Endothelial cell of umbilical vein (primary cell): Measurements from ENCODE around the gene MOXD1. TPM values are rescaled to one million over a fixed set of nuclear protein-coding genes. Genes with fewer than 3 reads are reported as not detected.

ENCODE experiments used
- BruUV-seq: library from RNA; stranded (reverse); fragments of 400-500 nt; replicated peaks from 2 replicates; lab custom pipeline; 2021; lab: Mats Ljungman, UMichigan
- CTCF ChIA-PET: fragments of 300-600, 350-600 bp; sonication (Branson Sonifier 250); formaldehyde crosslinking; loops from one replicate; lab custom pipeline; 2021; ENCODE audit warnings: antibody characterized with exemption, inconsistent platforms; lab: Charles Lee
- POLR2A ChIA-PET: fragments of 300-600, 350-600 bp; sonication (Branson Sonifier 250); formaldehyde crosslinking; loops from one replicate; lab custom pipeline; 2021; ENCODE audit warnings: antibody characterized with exemption, inconsistent platforms; lab: Charles Lee
- DNase-seq: peaks from one replicate; pipeline ENCODE4 v3.0.0-alpha.2; 2011; ENCODE audit warnings: low read depth, low spot score
- FAIRE-seq: peaks from 2 replicates; lab custom pipeline; 2011; peaks lifted over from hg19 to GRCh38; lab: Jason Lieb, UNC
- H2AFZ ChIP-seq: 2 replicates; pipeline ENCODE4 v1.6.0; 2012; ENCODE audit warnings: low read depth, low read length, control low read depth, inconsistent platforms
- H3K27ac ChIP-seq: 2 replicates; pipeline ENCODE4 v1.5.1; 2011; ENCODE audit warnings: low read depth, mild to moderate bottlenecking, control low read depth, low read length, moderate library complexity; ENCODE audit not compliant: insufficient read depth
- H3K27me3 ChIP-seq, 2 experiments: 2 replicates each; pipeline versions ENCODE4 v1.6.0 to v1.6.1; 2011; ENCODE audit warnings: low read length in 2 of 2, mixed read lengths in 1 of 2; ENCODE audit not compliant: control insufficient read depth in 2 of 2, insufficient read depth in 2 of 2
- H3K36me3 ChIP-seq, 2 experiments: 2 replicates in 1 of 2; 3 replicates in 1 of 2; pipeline ENCODE4 v1.5.1; 2011; ENCODE audit warnings: low read length in 2 of 2, mild to moderate bottlenecking in 1 of 2, moderate library complexity in 1 of 2; ENCODE audit not compliant: control insufficient read depth in 2 of 2, insufficient read depth in 2 of 2; ENCODE audit errors: extremely low read depth in 1 of 2
- H3K4me1 ChIP-seq: 3 replicates; pipeline ENCODE4 v1.5.1; 2011; ENCODE audit warnings: mild to moderate bottlenecking, low read length; ENCODE audit not compliant: control insufficient read depth, insufficient read depth; ENCODE audit errors: extremely low read depth
- H3K4me2 ChIP-seq: 2 replicates; pipeline ENCODE4 v1.6.1; 2011; ENCODE audit warnings: low read length, control low read depth, mixed read lengths; ENCODE audit not compliant: insufficient read depth
- H3K4me3 ChIP-seq, 3 experiments: fragments of 200-600 bp in 1 of 3; sonication (generic), shearing (Covaris generic) in 1 of 3; replicated peaks in 1 of 3; 2 replicates each; pipeline ENCODE4 v1.5.1; 2011 to 2016; ENCODE audit warnings: control low read depth in 3 of 3, low read length in 3 of 3, mild to moderate bottlenecking in 2 of 3, inconsistent platforms in 1 of 3, low read depth in 1 of 3, moderate library complexity in 1 of 3; ENCODE audit not compliant: insufficient read depth in 1 of 3
- H3K79me2 ChIP-seq: 2 replicates; pipeline ENCODE4 v1.6.0; 2012; ENCODE audit warnings: low read length, inconsistent platforms; ENCODE audit not compliant: control insufficient read depth, insufficient read depth
- H3K9ac ChIP-seq: replicated peaks from 2 replicates; pipeline ENCODE3; 2011; ENCODE audit warnings: low read length, control low read depth; ENCODE audit not compliant: insufficient read depth; ENCODE audit errors: extremely low read depth
- H3K9me1 ChIP-seq: replicated peaks from 3 replicates; pipeline ENCODE4 v1.6.0; 2011; ENCODE audit warnings: mild to moderate bottlenecking, low read length; ENCODE audit not compliant: control insufficient read depth, insufficient read depth; ENCODE audit errors: extremely low read depth
- H3K9me3 ChIP-seq: replicated peaks from 2 replicates; pipeline ENCODE4 v1.5.1; 2012; ENCODE audit warnings: low read length, inconsistent platforms; ENCODE audit not compliant: control insufficient read depth, insufficient read depth
- H4K20me1 ChIP-seq: replicated peaks from 2 replicates; pipeline ENCODE3; 2011; ENCODE audit warnings: mild to moderate bottlenecking, low read length; ENCODE audit not compliant: control insufficient read depth, insufficient read depth; ENCODE audit errors: extremely low read depth
- CTCF ChIP-seq, 2 donors: IDR thresholded peaks; 1 replicate in 1 of 2; 2 replicates in 1 of 2; pipeline ENCODE4 v1.5.1; 2011; ENCODE audit warnings: low read length in 2 of 2, mild to moderate bottlenecking in 2 of 2, moderate library complexity in 2 of 2, control low read depth in 1 of 2, inconsistent platforms in 1 of 2, low read depth in 1 of 2; ENCODE audit not compliant: insufficient read depth in 1 of 2; ENCODE audit errors: extremely low read depth in 1 of 2
- EZH2 ChIP-seq: IDR thresholded peaks from 2 replicates; pipeline ENCODE4 v1.6.1; 2012; ENCODE audit warnings: borderline replicate concordance, low read depth, mild to moderate bottlenecking, moderate library complexity, low read length, inconsistent platforms; ENCODE audit not compliant: severe bottlenecking
- GATA2 ChIP-seq: IDR thresholded peaks from 2 replicates; pipeline ENCODE4 v1.7.0; 2011; ENCODE audit warnings: low read depth, mild to moderate bottlenecking, moderate library complexity, mixed read lengths, low read length; ENCODE audit not compliant: insufficient read length, insufficient read depth
- JUN ChIP-seq: IDR thresholded peaks from 2 replicates; pipeline ENCODE4 v1.6.1; 2011; ENCODE audit warnings: borderline replicate concordance, low read depth; ENCODE audit not compliant: insufficient read length, insufficient read depth
- MAX ChIP-seq: IDR thresholded peaks from 2 replicates; pipeline ENCODE4 v1.6.1; 2011; ENCODE audit not compliant: insufficient read depth, insufficient read length
- POLR2A ChIP-seq: IDR thresholded peaks from 2 replicates; pipeline ENCODE4 v1.6.1; 2012; ENCODE audit warnings: low read depth, mild to moderate bottlenecking, control low read depth, low read length
- POLR2AphosphoS5 ChIP-seq: IDR thresholded peaks from 2 replicates; pipeline ENCODE4 v1.6.1; 2012; ENCODE audit warnings: low read depth, mild to moderate bottlenecking, control low read depth, low read length, moderate library complexity; ENCODE audit not compliant: insufficient read depth
- dilution Hi-C: fragments of 300-500 bp; cut with MboI; formaldehyde crosslinking; loops from one replicate; pipeline ENCODE4 v1.15.0; 2019; ENCODE audit warnings: low sequenced_read_pairs; ENCODE audit not compliant: extremely low pct_ligation_motif_present
- intact Hi-C: fragments of 100-400 bp; cut with micrococcal nuclease; formaldehyde crosslinking; loops from one replicate; pipeline ENCODE4 v1.10.0; 2022
- polyA plus RNA-seq, 4 experiments: library from polyadenylated mRNA; depleted of rRNA in 3 of 4; stranded (reverse) in 3 of 4; unstranded in 1 of 4; fragments of >200 nt; gene quantifications; 2 replicates each; pipeline versions ENCODE4 v1.2.1 to v1.2.3, GENCODE V29; 2011 to 2012; ENCODE audit warnings: missing spikeins in 1 of 4
- total RNA-seq: library from RNA; stranded (reverse); gene quantifications from 2 replicates; pipeline ENCODE4 v1.2.3, GENCODE V29; 2021

Gene MOXD1
- total and polyA plus RNA-seq, 2 donors (not counting 3 experiments of a cell fraction or from before 2014, with no cell fraction given), result 0.01 TPM; not detected in 1

GRCh38 chr6:132252113-132252512 lies 149.2 kb downstream of the MOXD1 start:
- no peak overlapping the region for H2AFZ ChIP-seq
- BruUV-seq, result no TSS peak
- H3K4me2 ChIP-seq, result no peak overlapping the region

More at GRCh38 chr6:132252113-132252512, 149.2 kb downstream of the MOXD1 start:
- Histone ChIP-seq H3K36me3 (no peaks in the 10 kb centered on the region), H4K20me1 (no peaks in the 10 kb centered on the region), H3K4me1 (no peaks in the 10 kb centered on the region), H3K27me3 (peaks cover 0 to 2% of the 10 kb centered on the region in 2 experiments), H3K9me3 (no peaks in the 10 kb centered on the region), H3K9ac (no peak overlapping the region), H3K4me3 (no peak overlapping the region), H3K79me2 (no peaks in the 10 kb centered on the region), H3K9me1 (no peaks in the 10 kb centered on the region), H3K27ac (no peak overlapping the region)
- intact Hi-C loops (no loop called here), dilution Hi-C loops (no loop called here)
- no peak for FAIRE-seq
- ChIA-PET CTCF (interaction anchor here (1.1 to 1.3 kb wide), 2 partner anchors 15 to 327 kb away, joined by 3 to 6 read pairs; no protein-coding TSS in a partner anchor), POLR2A (no interaction called here)
- no peak for TF ChIP-seq POLR2A
- no peak for TF ChIP-seq GATA2
- no peak for TF ChIP-seq CTCF (IDR thresholded peaks at IDR 0.05; ENCODE audit: extremely low read depth in 1 of 2, insufficient read depth in 1 of 2, low read depth in 1 of 2, low read length in 2 of 2)
- no peak for TF ChIP-seq JUN
- TF ChIP-seq MAX, result no peak
- no peak for TF ChIP-seq EZH2
- TF ChIP-seq POLR2AphosphoS5, result no peak
- no peak for DNase-seq
